ENCODE data around the gene STC2.

Gene STC2

GRCh38 chr5:173328844-173329490 is 753 bp upstream of the STC2 start:
- DNase-seq: peak; percentile 42

GRCh38 chr5:173327084-173327947 is 898 bp downstream of the STC2 start:
- no peak for DNase-seq

- no peak for DNase-seq
Observed at GRCh38 chr5:173326501-173326960, 1.7 kb downstream of the STC2 start.

- no peak for DNase-seq
Observed at GRCh38 chr5:173325091-173325698, 3.0 kb downstream of the STC2 start.

- DNase-seq: peak; percentile 59
Observed at GRCh38 chr5:173324115-173325001, 3.9 kb downstream of the STC2 start.

GRCh38 chr5:173323799-173324114 is 4.5 kb downstream of the STC2 start:
- no peak for DNase-seq

GRCh38 chr5:173323106-173323798 is 5.0 kb downstream of the STC2 start:
- DNase-seq: no peak

GRCh38 chr5:173321886-173322285 is 6.3 kb downstream of the STC2 start:
- no peak for DNase-seq

GRCh38 chr5:173320259-173320658 is 8.0 kb downstream of the STC2 start:
- DNase-seq: no peak

- no peak for DNase-seq
Observed at GRCh38 chr5:173319646-173320045, 8.6 kb downstream of the STC2 start.

- no peak for DNase-seq
Observed at GRCh38 chr5:173318881-173319620, 9.2 kb downstream of the STC2 start.

- no peak for DNase-seq
Observed at GRCh38 chr5:173318330-173318729, 9.9 kb downstream of the STC2 start.

GRCh38 chr5:173317852-173318251 is 10.4 kb downstream of the STC2 start:
- DNase-seq: no peak

GRCh38 chr5:173317091-173317730 is 11.0 kb downstream of the STC2 start:
- no peak for DNase-seq

GRCh38 chr5:173316339-173317020 is 11.7 kb downstream of the STC2 start:
- DNase-seq: no peak

GRCh38 chr5:173315495-173316338 is 12.5 kb downstream of the STC2 start:
- DNase-seq: peak; percentile 62

GRCh38 chr5:173314166-173314952 is 13.9 kb downstream of the STC2 start:
- no peak for DNase-seq

GRCh38 chr5:173313351-173313801 is 14.8 kb downstream of the STC2 start:
- no peak for DNase-seq
